HEK293 (cell line): ENCODE measurements around the gene TMEM51.

Experiments
- CTCF ChIA-PET: fragments of 350-600 bp; formaldehyde crosslinking; extraction: SDS; loops from one replicate; lab custom pipeline; 2021; ENCODE audit warnings: antibody characterized with exemption; lab: Yijun Ruan, JAX
- POLR2A ChIA-PET: fragments of 300-600 bp; formaldehyde crosslinking; extraction: SDS; loops from one replicate; lab custom pipeline; 2020; ENCODE audit warnings: antibody characterized with exemption, inconsistent platforms; lab: Yijun Ruan, JAX
- H3K27ac ChIP-seq: fragments of 200-500 bp; sonication (Bioruptor generic); 2 replicates; pipeline ENCODE4 v1.5.1; 2014; ENCODE audit warnings: low read depth, low read length, control low read depth, inconsistent platforms; ENCODE audit errors: extremely low read depth
- H3K36me3 ChIP-seq, 2 experiments: fragments of 200-500 bp in 1 of 2; sonication (Bioruptor generic) in 1 of 2; 1 replicate in 1 of 2; 2 replicates in 1 of 2; pipeline ENCODE4 v1.5.1; 2014 to 2017; ENCODE audit warnings: inconsistent platforms in 2 of 2, low read length in 2 of 2; ENCODE audit not compliant: control insufficient read depth in 2 of 2, insufficient read depth in 1 of 2
- H3K4me1 ChIP-seq: fragments of 200-500 bp; sonication (Bioruptor generic); 2 replicates; pipeline ENCODE4 v1.5.1; 2014; ENCODE audit warnings: mild to moderate bottlenecking, low read length, inconsistent platforms; ENCODE audit not compliant: control insufficient read depth, insufficient read depth
- H3K4me3 ChIP-seq: 2 replicates; pipeline ENCODE4 v1.5.1; 2011; ENCODE audit warnings: low read depth, mild to moderate bottlenecking, control low read depth, low read length, moderate library complexity
- H3K9me3 ChIP-seq: fragments of 200-500 bp; sonication (Bioruptor generic); 2 replicates; pipeline ENCODE4 v1.5.1; 2014; ENCODE audit warnings: low read depth, low read length, inconsistent platforms; ENCODE audit not compliant: control insufficient read depth, insufficient read depth
- AEBP2 ChIP-seq: fragments of 450-650 bp; formaldehyde crosslinking; IDR thresholded peaks from 2 replicates; pipeline ENCODE4 v1.5.1; 2016; ENCODE audit warnings: missing biosample characterization, missing genetic modification characterization, borderline replicate concordance
- FEZF1 ChIP-seq: fragments of 450-650 bp; formaldehyde crosslinking; IDR thresholded peaks from 2 replicates; pipeline ENCODE4 v1.5.1; 2016; ENCODE audit warnings: missing biosample characterization, missing genetic modification characterization
- GLI2 ChIP-seq: fragments of 450-650 bp; formaldehyde crosslinking; IDR thresholded peaks from 2 replicates; pipeline ENCODE4; 2017; ENCODE audit warnings: missing biosample characterization, missing genetic modification characterization, low read depth, borderline replicate concordance
- GLI4 ChIP-seq: fragments of 450-650 bp; formaldehyde crosslinking; IDR thresholded peaks from 2 replicates; pipeline ENCODE4 v1.5.1; 2016; ENCODE audit warnings: missing biosample characterization, missing genetic modification characterization
- KLF10 ChIP-seq: fragments of 450-650 bp; IDR thresholded peaks from 2 replicates; pipeline ENCODE4 v1.5.1; 2018; ENCODE audit warnings: missing biosample characterization, mild to moderate bottlenecking, missing genetic modification characterization
- MEIS1 ChIP-seq: sonication (generic); formaldehyde crosslinking; IDR thresholded peaks from 2 replicates; pipeline ENCODE4 v1.8.1; 2022; ENCODE audit warnings: missing genetic modification reagents, mild to moderate bottlenecking, borderline replicate concordance
- SP7 ChIP-seq: fragments of 450-650 bp; formaldehyde crosslinking; IDR thresholded peaks from 2 replicates; pipeline ENCODE4 v1.5.1; 2016; ENCODE audit warnings: missing biosample characterization, missing genetic modification characterization
- ZBTB17 ChIP-seq: fragments of 450-650 bp; formaldehyde crosslinking; IDR thresholded peaks from 2 replicates; pipeline ENCODE4 v1.5.1; 2016; ENCODE audit warnings: missing biosample characterization, missing genetic modification characterization
- ZNF146 ChIP-seq: fragments of 450-650 bp; formaldehyde crosslinking; IDR thresholded peaks from 2 replicates; pipeline ENCODE4 v1.5.1; 2016; ENCODE audit warnings: missing biosample characterization, missing genetic modification characterization
- ZNF148 ChIP-seq: fragments of 450-650 bp; formaldehyde crosslinking; IDR thresholded peaks from 2 replicates; pipeline ENCODE4 v1.5.0; 2017; ENCODE audit warnings: missing biosample characterization, missing genetic modification characterization, borderline replicate concordance
- ZNF174 ChIP-seq: fragments of 450-650 bp; formaldehyde crosslinking; IDR thresholded peaks from 2 replicates; pipeline ENCODE4 v1.5.0; 2017; ENCODE audit warnings: missing biosample characterization, mild to moderate bottlenecking, missing genetic modification characterization
- ZNF274 ChIP-seq, 2 experiments: fragments of 200-500 bp in 1 of 2; fragments of 450-650 bp in 1 of 2; sonication (Bioruptor generic) in 1 of 2; formaldehyde crosslinking in 1 of 2; IDR thresholded peaks; 2 replicates each; pipeline versions ENCODE4 v1.5.1 to v1.6.1; 2014 to 2016; ENCODE audit warnings: borderline replicate concordance in 1 of 2, inconsistent platforms in 1 of 2, low read length in 1 of 2, missing biosample characterization in 1 of 2, missing genetic modification characterization in 1 of 2
- ZNF510 ChIP-seq: fragments of 450-650 bp; formaldehyde crosslinking; IDR thresholded peaks from 2 replicates; pipeline ENCODE4 v1.5.1; 2018; ENCODE audit warnings: mild to moderate bottlenecking, missing genetic modification characterization, missing biosample characterization; ENCODE audit not compliant: insufficient replicate concordance
- ZNF560 ChIP-seq: fragments of 450-650 bp; formaldehyde crosslinking; IDR thresholded peaks from 2 replicates; pipeline ENCODE4 v1.5.1; 2017; ENCODE audit warnings: missing biosample characterization, missing genetic modification characterization, borderline replicate concordance
- ZNF624 ChIP-seq: fragments of 450-650 bp; formaldehyde crosslinking; IDR thresholded peaks from 2 replicates; pipeline ENCODE4 v1.5.1; 2017; ENCODE audit warnings: missing biosample characterization, missing genetic modification characterization
- ZNF701 ChIP-seq: fragments of 450-650 bp; formaldehyde crosslinking; IDR thresholded peaks from 2 replicates; pipeline ENCODE4 v1.5.1; 2016; ENCODE audit warnings: missing biosample characterization, missing genetic modification characterization
- ZNF768 ChIP-seq: fragments of 450-650 bp; formaldehyde crosslinking; IDR thresholded peaks from 2 replicates; pipeline ENCODE4 v1.5.1; 2018; ENCODE audit warnings: missing biosample characterization, mild to moderate bottlenecking, missing genetic modification characterization
- ZNF837 ChIP-seq: fragments of 450-650 bp; formaldehyde crosslinking; IDR thresholded peaks from 2 replicates; pipeline ENCODE4 v1.5.1; 2016; ENCODE audit warnings: missing biosample characterization, missing genetic modification characterization
- TF ChIP-seq, protein P1 (sequence below): fragments of 450-650 bp; IDR thresholded peaks from 2 replicates; pipeline ENCODE4 v1.5.1; 2018; ENCODE audit warnings: missing biosample characterization, mild to moderate bottlenecking, missing genetic modification characterization
- TF ChIP-seq, protein P2 (sequence below): fragments of 450-650 bp; formaldehyde crosslinking; IDR thresholded peaks from 2 replicates; pipeline ENCODE4 v1.5.1; 2016; ENCODE audit warnings: missing biosample characterization, missing genetic modification characterization
- TF ChIP-seq, protein P3 (sequence below): fragments of 450-650 bp; formaldehyde crosslinking; conservative IDR thresholded peaks from 2 replicates; pipeline ENCODE4 v1.5.1; 2016; ENCODE audit warnings: low read depth, missing biosample characterization, missing genetic modification characterization

The TMEM51 gene

GRCh38 chr1:15123270-15123669 is 30.3 kb upstream of the TMEM51 start:
- H3K36me3 ChIP-seq, result no peaks in the 10 kb centered on the region
- ChIA-PET POLR2A (no interaction called here), CTCF (interaction anchor here (0.6 to 1.2 kb wide), 2 partner anchors 117 to 149 kb away, joined by 3 to 4 read pairs; no protein-coding TSS in a partner anchor)
- no peak overlapping the region for H3K4me3 ChIP-seq
- H3K4me1 ChIP-seq, result no peaks in the 10 kb centered on the region
- H3K9me3 ChIP-seq, result no peaks in the 10 kb centered on the region
- no peak overlapping the region for H3K27ac ChIP-seq
- TF ChIP-seq, protein P1, sequence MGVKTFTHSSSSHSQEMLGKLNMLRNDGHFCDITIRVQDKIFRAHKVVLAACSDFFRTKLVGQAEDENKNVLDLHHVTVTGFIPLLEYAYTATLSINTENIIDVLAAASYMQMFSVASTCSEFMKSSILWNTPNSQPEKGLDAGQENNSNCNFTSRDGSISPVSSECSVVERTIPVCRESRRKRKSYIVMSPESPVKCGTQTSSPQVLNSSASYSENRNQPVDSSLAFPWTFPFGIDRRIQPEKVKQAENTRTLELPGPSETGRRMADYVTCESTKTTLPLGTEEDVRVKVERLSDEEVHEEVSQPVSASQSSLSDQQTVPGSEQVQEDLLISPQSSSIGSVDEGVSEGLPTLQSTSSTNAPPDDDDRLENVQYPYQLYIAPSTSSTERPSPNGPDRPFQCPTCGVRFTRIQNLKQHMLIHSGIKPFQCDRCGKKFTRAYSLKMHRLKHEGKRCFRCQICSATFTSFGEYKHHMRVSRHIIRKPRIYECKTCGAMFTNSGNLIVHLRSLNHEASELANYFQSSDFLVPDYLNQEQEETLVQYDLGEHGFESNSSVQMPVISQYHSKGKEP, result no peak
- TF ChIP-seq ZNF701 (no peak), FEZF1 (no peak), ZNF624 (tag by site-specific recombination) (no peak), GLI4 (tag by site-specific recombination) (no peak), GLI2 (tag by site-specific recombination) (no peak), ZNF768 (tag by site-specific recombination) (no peak), SP7 (tag by site-specific recombination) (peak; percentile 87)
- TF ChIP-seq, all 188 proteins: peak for 1

GRCh38 chr1:15123925-15124324 is 29.6 kb upstream of the TMEM51 start:
- POLR2A ChIA-PET, result no interaction called here
- TF ChIP-seq ZNF174 (tag by site-specific recombination) (no peak), KLF10 (tag by site-specific recombination) (no peak), ZNF560 (tag by site-specific recombination) (no peak), MEIS1 (CRISPR knock-in tag) (no peak), AEBP2 (tag by site-specific recombination) (no peak), ZNF148 (no peak), ZNF274 (IDR thresholded peaks at IDR 0.05; ENCODE audit: low read length) (no peak), ZNF274 (tag by site-specific recombination; IDR thresholded peaks at IDR 0.05; ENCODE audit: borderline replicate concordance) (no peak), ZNF146 (tag by site-specific recombination) (no peak), ZNF837 (tag by site-specific recombination) (no peak), ZBTB17 (no peak), ZNF510 (no peak)
- TF ChIP-seq, protein P2, sequence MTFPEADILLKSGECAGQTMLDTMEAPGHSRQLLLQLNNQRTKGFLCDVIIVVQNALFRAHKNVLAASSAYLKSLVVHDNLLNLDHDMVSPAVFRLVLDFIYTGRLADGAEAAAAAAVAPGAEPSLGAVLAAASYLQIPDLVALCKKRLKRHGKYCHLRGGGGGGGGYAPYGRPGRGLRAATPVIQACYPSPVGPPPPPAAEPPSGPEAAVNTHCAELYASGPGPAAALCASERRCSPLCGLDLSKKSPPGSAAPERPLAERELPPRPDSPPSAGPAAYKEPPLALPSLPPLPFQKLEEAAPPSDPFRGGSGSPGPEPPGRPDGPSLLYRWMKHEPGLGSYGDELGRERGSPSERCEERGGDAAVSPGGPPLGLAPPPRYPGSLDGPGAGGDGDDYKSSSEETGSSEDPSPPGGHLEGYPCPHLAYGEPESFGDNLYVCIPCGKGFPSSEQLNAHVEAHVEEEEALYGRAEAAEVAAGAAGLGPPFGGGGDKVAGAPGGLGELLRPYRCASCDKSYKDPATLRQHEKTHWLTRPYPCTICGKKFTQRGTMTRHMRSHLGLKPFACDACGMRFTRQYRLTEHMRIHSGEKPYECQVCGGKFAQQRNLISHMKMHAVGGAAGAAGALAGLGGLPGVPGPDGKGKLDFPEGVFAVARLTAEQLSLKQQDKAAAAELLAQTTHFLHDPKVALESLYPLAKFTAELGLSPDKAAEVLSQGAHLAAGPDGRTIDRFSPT (tag by site-specific recombination), result no peak
- TF ChIP-seq, protein P3, sequence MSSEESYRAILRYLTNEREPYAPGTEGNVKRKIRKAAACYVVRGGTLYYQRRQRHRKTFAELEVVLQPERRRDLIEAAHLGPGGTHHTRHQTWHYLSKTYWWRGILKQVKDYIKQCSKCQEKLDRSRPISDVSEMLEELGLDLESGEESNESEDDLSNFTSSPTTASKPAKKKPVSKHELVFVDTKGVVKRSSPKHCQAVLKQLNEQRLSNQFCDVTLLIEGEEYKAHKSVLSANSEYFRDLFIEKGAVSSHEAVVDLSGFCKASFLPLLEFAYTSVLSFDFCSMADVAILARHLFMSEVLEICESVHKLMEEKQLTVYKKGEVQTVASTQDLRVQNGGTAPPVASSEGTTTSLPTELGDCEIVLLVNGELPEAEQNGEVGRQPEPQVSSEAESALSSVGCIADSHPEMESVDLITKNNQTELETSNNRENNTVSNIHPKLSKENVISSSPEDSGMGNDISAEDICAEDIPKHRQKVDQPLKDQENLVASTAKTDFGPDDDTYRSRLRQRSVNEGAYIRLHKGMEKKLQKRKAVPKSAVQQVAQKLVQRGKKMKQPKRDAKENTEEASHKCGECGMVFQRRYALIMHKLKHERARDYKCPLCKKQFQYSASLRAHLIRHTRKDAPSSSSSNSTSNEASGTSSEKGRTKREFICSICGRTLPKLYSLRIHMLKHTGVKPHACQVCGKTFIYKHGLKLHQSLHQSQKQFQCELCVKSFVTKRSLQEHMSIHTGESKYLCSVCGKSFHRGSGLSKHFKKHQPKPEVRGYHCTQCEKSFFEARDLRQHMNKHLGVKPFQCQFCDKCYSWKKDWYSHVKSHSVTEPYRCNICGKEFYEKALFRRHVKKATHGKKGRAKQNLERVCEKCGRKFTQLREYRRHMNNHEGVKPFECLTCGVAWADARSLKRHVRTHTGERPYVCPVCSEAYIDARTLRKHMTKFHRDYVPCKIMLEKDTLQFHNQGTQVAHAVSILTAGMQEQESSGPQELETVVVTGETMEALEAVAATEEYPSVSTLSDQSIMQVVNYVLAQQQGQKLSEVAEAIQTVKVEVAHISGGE, result no peak

More at GRCh38 chr1:15123925-15124324, 29.6 kb upstream of the TMEM51 start:
- CTCF ChIA-PET, result interaction anchor here (0.6 to 1.2 kb wide), 2 partner anchors 117 to 149 kb away, joined by 3 to 4 read pairs; no protein-coding TSS in a partner anchor
- Histone ChIP-seq H3K36me3 (no peaks in the 10 kb centered on the region), H3K4me1 (no peaks in the 10 kb centered on the region), H3K4me3 (no peak overlapping the region), H3K27ac (no peak overlapping the region), H3K9me3 (no peaks in the 10 kb centered on the region)
